ENCODE results near the gene NIM1K.
"Not testable (repeated sequence)": the region's sequence is repeated elsewhere in the genome, so short reads cannot be mapped to it uniquely, and the experiment has no call there.

NIM1K gene

DNA sequence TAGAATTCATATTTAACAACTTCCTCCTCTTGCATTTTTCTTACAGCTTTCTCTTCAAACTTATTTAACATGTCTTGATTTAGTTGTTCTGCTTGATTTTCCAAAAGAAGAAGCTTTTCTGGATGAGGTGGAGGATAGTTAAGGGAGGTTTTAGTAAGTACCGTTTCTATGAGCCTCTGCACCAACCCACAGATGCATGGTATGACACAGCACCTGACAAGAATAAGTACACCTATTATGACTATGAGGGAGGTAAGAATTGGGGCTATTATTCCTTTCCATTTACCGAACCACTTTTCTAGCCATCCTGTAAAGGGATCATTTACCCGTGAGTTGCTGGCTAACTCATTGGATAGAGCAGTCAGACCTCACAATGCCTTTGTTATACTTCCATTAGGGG, 123.7 kb downstream of the NIM1K start:
- DNase-seq: no peak

GRCh38 chr5:43316421-43316820, 124.4 kb downstream of the NIM1K start:
- DNase-seq: no peak

DNA sequence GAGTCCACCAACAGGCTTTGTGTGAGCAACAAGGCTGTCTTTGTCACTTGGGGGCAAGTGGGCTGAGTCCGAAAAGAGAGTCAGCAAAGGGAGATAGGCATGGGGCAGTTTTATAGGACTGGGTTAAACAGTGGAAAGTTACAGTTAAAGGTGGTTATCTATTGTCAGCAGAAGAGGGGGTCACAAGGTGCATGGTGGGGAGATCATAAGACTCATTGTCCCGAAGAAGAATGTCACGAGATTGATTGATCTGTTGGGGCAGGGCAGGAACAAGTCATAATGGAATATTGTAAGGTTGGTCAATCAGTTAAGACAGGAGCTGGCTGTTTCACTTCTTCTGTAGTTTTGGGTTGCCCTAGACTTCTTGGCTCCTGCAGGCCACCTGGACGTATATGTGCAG, 128.8 kb downstream of the NIM1K start:
- DNase-seq: no peak

- DNase-seq: not testable (repeated sequence)
Measured at GRCh38 chr5:43323488-43323887, 131.5 kb downstream of the NIM1K start.

- not testable (repeated sequence) for DNase-seq
Measured at GRCh38 chr5:43325624-43326023, 133.6 kb downstream of the NIM1K start.
